Right atrium auricular region (tissue), 2 donors: ENCODE results near the gene TBCD. TPM values are rescaled to one million over a fixed set of nuclear protein-coding genes. Genes with fewer than 3 reads are reported as not detected.

Experiments used
- DNase-seq: peaks from one replicate; pipeline ENCODE4 v3.0.0-alpha.2; 2019; ENCODE audit warnings: low spot score
- H3K27ac ChIP-seq, 2 donors: fragments of 200-600 bp; sonication (generic); 1 replicate in 1 of 2; 2 replicates in 1 of 2; pipeline ENCODE4 v1.5.1; 2016 to 2019
- H3K27me3 ChIP-seq, 2 donors: fragments of 200-600 bp; sonication (generic); one replicate each; pipeline versions ENCODE4 v1.5.1 to v1.6.0; 2017 to 2019
- H3K36me3 ChIP-seq: fragments of 200-600 bp; sonication (generic); one replicate; pipeline ENCODE4 v1.5.1; 2016
- H3K4me1 ChIP-seq, 2 donors: fragments of 200-600 bp; sonication (generic); one replicate each; pipeline versions ENCODE4 v1.5.1 to v1.6.0; 2017 to 2019
- H3K4me3 ChIP-seq, 2 donors: fragments of 200-600 bp; sonication (generic); 1 replicate in 1 of 2; 2 replicates in 1 of 2; pipeline ENCODE4 v1.5.1; 2017 to 2019; ENCODE audit warnings: mild to moderate bottlenecking in 1 of 2, moderate library complexity in 1 of 2
- H3K9me3 ChIP-seq, 2 donors: fragments of 200-600 bp; sonication (generic); one replicate each; pipeline ENCODE4 v1.5.1; 2019
- total RNA-seq, 2 donors: library from RNA; depleted of rRNA; stranded (reverse); fragments of >200 nt; gene quantifications; one replicate each; pipeline ENCODE4 v1.1.0, GENCODE V29; 2016
- TF ChIP-seq, protein P1 (sequence below), 2 donors: fragments of 200-600 bp; sonication (generic); IDR thresholded peaks; one replicate each; pipeline ENCODE4 v1.5.1; 2019; ENCODE audit warnings: antibody characterized with exemption in 2 of 2

Gene TBCD
- total RNA-seq, 2 donors from 2014 or later, result 19.4 to 29.6 TPM

GRCh38 chr17:82705756-82706155, 46.1 kb upstream of the TBCD start:
- H3K27me3 ChIP-seq, result no peaks in the 10 kb centered on the region
- no peak overlapping the region for H3K4me3 ChIP-seq
- no peaks in the 10 kb centered on the region for H3K36me3 ChIP-seq
- H3K9me3 ChIP-seq, result no peaks in the 10 kb centered on the region
- no peak overlapping the region for H3K27ac ChIP-seq
- no peaks in the 10 kb centered on the region for H3K4me1 ChIP-seq
- TF ChIP-seq, protein P1, sequence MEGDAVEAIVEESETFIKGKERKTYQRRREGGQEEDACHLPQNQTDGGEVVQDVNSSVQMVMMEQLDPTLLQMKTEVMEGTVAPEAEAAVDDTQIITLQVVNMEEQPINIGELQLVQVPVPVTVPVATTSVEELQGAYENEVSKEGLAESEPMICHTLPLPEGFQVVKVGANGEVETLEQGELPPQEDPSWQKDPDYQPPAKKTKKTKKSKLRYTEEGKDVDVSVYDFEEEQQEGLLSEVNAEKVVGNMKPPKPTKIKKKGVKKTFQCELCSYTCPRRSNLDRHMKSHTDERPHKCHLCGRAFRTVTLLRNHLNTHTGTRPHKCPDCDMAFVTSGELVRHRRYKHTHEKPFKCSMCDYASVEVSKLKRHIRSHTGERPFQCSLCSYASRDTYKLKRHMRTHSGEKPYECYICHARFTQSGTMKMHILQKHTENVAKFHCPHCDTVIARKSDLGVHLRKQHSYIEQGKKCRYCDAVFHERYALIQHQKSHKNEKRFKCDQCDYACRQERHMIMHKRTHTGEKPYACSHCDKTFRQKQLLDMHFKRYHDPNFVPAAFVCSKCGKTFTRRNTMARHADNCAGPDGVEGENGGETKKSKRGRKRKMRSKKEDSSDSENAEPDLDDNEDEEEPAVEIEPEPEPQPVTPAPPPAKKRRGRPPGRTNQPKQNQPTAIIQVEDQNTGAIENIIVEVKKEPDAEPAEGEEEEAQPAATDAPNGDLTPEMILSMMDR (IDR thresholded peaks at IDR 0.05), result no peak
- DNase-seq, result no peak

GRCh38 chr17:82709024-82709675, 42.7 kb upstream of the TBCD start:
- no peak for DNase-seq
- Histone ChIP-seq H3K4me3 (no peak overlapping the region), H3K36me3 (no peaks in the 10 kb centered on the region), H3K27me3 (no peaks in the 10 kb centered on the region), H3K4me1 (no peaks in the 10 kb centered on the region), H3K27ac (no peak overlapping the region), H3K9me3 (no peaks in the 10 kb centered on the region)
- TF ChIP-seq, protein P1 (IDR thresholded peaks at IDR 0.05), result no peak

GRCh38 chr17:82709676-82710498, 42.0 kb upstream of the TBCD start:
- no peaks in the 10 kb centered on the region for H3K4me1 ChIP-seq
- H3K27me3 ChIP-seq, result no peaks in the 10 kb centered on the region
- no peak overlapping the region for H3K4me3 ChIP-seq
- no peaks in the 10 kb centered on the region for H3K9me3 ChIP-seq
- DNase-seq, result no peak
- H3K27ac ChIP-seq, result no peak overlapping the region
- H3K36me3 ChIP-seq, result no peaks in the 10 kb centered on the region
- TF ChIP-seq, protein P1 (IDR thresholded peaks at IDR 0.05), result no peak

DNA sequence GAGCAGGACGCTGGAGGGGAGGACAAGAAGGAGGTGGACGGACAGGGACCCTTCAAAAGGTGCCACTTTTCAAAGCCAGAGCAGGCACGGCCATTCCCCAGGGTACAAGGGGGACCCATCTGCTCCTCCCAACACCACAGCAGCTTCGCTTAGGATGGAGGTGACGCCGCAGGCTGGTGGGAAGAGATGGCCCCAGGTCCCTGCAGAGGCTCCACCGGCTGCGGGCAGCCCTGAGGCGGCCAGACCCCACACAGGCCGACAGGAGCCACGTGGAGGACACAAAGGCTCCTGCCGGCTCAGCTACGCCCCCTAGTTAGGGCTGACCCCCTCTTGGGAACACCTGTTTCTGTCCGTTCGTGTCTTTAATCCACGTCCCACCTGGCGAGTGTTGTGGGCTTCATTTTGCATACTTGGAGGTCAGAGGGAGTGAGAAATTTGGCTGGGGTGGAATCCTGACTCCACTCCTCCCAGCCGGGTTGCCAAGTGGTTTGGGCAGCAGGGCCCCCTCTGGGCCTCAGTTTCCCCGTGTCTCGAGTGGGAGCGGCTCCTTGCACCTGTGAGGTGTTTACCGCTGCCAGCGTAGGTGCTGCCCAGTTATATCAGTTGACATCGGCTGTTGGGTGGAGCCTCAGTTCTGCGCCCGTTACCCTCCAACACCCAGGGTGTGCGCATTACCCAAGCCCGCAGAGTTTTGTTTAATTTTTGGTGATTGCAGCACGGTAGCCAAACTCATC, 41.2 kb upstream of the TBCD start:
- TF ChIP-seq, protein P1 (IDR thresholded peaks at IDR 0.05), result no peak
- Histone ChIP-seq H3K27me3 (no peaks in the 10 kb centered on the region), H3K4me3 (no peak overlapping the region), H3K27ac (no peak overlapping the region), H3K4me1 (peaks cover 0 to 1% of the 10 kb centered on the region in 2 donors), H3K9me3 (no peaks in the 10 kb centered on the region), H3K36me3 (no peaks in the 10 kb centered on the region)
- DNase-seq, result no peak

- no peak for DNase-seq
- H3K27me3 ChIP-seq, result no peaks in the 10 kb centered on the region
These were observed 38.7 kb upstream of the TBCD start for GRCh38 chr17:82713071-82713723.

More at GRCh38 chr17:82713071-82713723, 38.7 kb upstream of the TBCD start:
- Histone ChIP-seq H3K9me3 (no peaks in the 10 kb centered on the region), H3K4me1 (peaks cover 0 to 17% of the 10 kb centered on the region in 2 donors), H3K36me3 (no peaks in the 10 kb centered on the region), H3K27ac (no peak overlapping the region), H3K4me3 (no peak overlapping the region)
- TF ChIP-seq, protein P1 (IDR thresholded peaks at IDR 0.05), result no peak
